HUDEP-2 (cell line): ENCODE data around the gene MAST4.
"Not testable (repeated sequence)": the region's sequence is repeated elsewhere in the genome, so short reads cannot be mapped to it uniquely, and the experiment has no call there.

Experiments used
- DNase-seq, 76 experiments: peaks; one replicate each; lab custom pipeline; 2025; ENCODE audit not compliant: unreplicated experiment in 76 of 76; lab: John Stamatoyannopoulos, UW

MAST4 gene

GRCh38 chr5:66694036-66694435 lies 97.8 kb downstream of the MAST4 start:
- DNase-seq, result no peak

- not testable (repeated sequence) for DNase-seq
Observed at GRCh38 chr5:66695840-66696239, 99.6 kb downstream of the MAST4 start.

GRCh38 chr5:66697796-66698564 lies 101.8 kb downstream of the MAST4 start:
- DNase-seq, result no peak

- no peak for DNase-seq
Observed at GRCh38 chr5:66701244-66701643, 105.1 kb downstream of the MAST4 start.

GRCh38 chr5:66702426-66702825 lies 106.2 kb downstream of the MAST4 start:
- DNase-seq, result peak in 9 of 76 experiments; percentile 21 to 71 (median 51)

- DNase-seq, result no peak
Observed at GRCh38 chr5:66704790-66705425, 108.7 kb downstream of the MAST4 start.

GRCh38 chr5:66708368-66708767 lies 112.2 kb downstream of the MAST4 start:
- no peak for DNase-seq

- DNase-seq, result no peak
Observed at GRCh38 chr5:66710557-66711088, 114.4 kb downstream of the MAST4 start.

GRCh38 chr5:66713998-66714397 lies 117.8 kb downstream of the MAST4 start:
- no peak for DNase-seq

- DNase-seq, result no peak
Observed at GRCh38 chr5:66717455-66718373, 121.5 kb downstream of the MAST4 start.

- no peak for DNase-seq
Observed at GRCh38 chr5:66718374-66719002, 122.3 kb downstream of the MAST4 start.

- DNase-seq, result no peak
Observed at GRCh38 chr5:66720780-66721179, 124.6 kb downstream of the MAST4 start.

- DNase-seq, result no peak
Observed at GRCh38 chr5:66722686-66723085, 126.5 kb downstream of the MAST4 start.

- DNase-seq, result no peak
Observed at GRCh38 chr5:66724349-66725139, 128.4 kb downstream of the MAST4 start.

GRCh38 chr5:66727630-66728029 lies 131.4 kb downstream of the MAST4 start:
- no peak for DNase-seq

- no peak for DNase-seq
Observed at GRCh38 chr5:66728049-66728448, 131.9 kb downstream of the MAST4 start.

- no peak for DNase-seq
Observed at GRCh38 chr5:66737096-66737495, 140.9 kb downstream of the MAST4 start.

- no peak for DNase-seq
Observed at GRCh38 chr5:66738136-66738535, 141.9 kb downstream of the MAST4 start.

- DNase-seq, result no peak
Observed at GRCh38 chr5:66739021-66739420, 142.8 kb downstream of the MAST4 start.

- no peak for DNase-seq
Observed at GRCh38 chr5:66739951-66740350, 143.8 kb downstream of the MAST4 start.
